GM12878 (cell line): Measurements from ENCODE around the gene EDEM2. TPM values are rescaled to one million over a fixed set of nuclear protein-coding genes. Genes with fewer than 3 reads are reported as not detected.

Experiments
- ATAC-seq: fragments of 200-7000 bp; cut with Tn5 transposase; 3 replicates; pipeline ENCODE4 v1.9.1; 2020; ENCODE audit warnings: mild to moderate bottlenecking, moderate library complexity
- BruUV-seq: library from RNA; stranded (reverse); fragments of 400-500 nt; replicated peaks from 2 replicates; lab custom pipeline; 2021; lab: Mats Ljungman, UMichigan
- CTCF ChIA-PET: fragments of 300-600 bp; sonication (Branson Sonifier 250); formaldehyde crosslinking; extraction: SDS; loops from one replicate; lab custom pipeline; 2021; ENCODE audit warnings: inconsistent platforms; lab: Yijun Ruan, JAX
- POLR2A ChIA-PET: fragments of 350-600 bp; formaldehyde crosslinking; extraction: SDS; loops from one replicate; lab custom pipeline; 2021; ENCODE audit warnings: inconsistent platforms; lab: Charles Lee
- RAD21 ChIA-PET: fragments of 300-600 bp; sonication (Branson Sonifier 250); formaldehyde crosslinking; loops from one replicate; lab custom pipeline; 2023; ENCODE audit warnings: antibody characterized with exemption; ENCODE audit not compliant: unreplicated experiment; lab: Charles Lee
- SMC1A ChIA-PET: fragments of 300-600 bp; sonication (Branson Sonifier 250); formaldehyde crosslinking; loops from one replicate; lab custom pipeline; 2023; ENCODE audit not compliant: unreplicated experiment, uncharacterized antibody; lab: Charles Lee
- DNase-seq: peaks from one replicate; pipeline ENCODE4 v3.0.0-alpha.2; 2011; ENCODE audit warnings: low read depth, low spot score
- FAIRE-seq: peaks from 3 replicates; lab custom pipeline; 2011; peaks lifted over from hg19 to GRCh38; lab: Jason Lieb, UNC
- H2AFZ ChIP-seq: 2 replicates; pipeline ENCODE4 v1.6.0; 2011; ENCODE audit warnings: low read depth, low read length, control low read depth; ENCODE audit not compliant: control insufficient read depth
- H3K27ac ChIP-seq: 2 replicates; pipeline ENCODE4 v1.5.1; 2011; ENCODE audit warnings: control low read depth; ENCODE audit not compliant: control insufficient read depth, insufficient read depth
- H3K27me3 ChIP-seq, 2 experiments: replicated peaks in 1 of 2; 2 replicates each; pipeline versions ENCODE4 v1.6.0 to v1.6.1; 2011; ENCODE audit warnings: low read length in 1 of 2; ENCODE audit not compliant: control insufficient read depth in 2 of 2, insufficient read depth in 2 of 2
- H3K36me3 ChIP-seq, 2 experiments: 2 replicates each; pipeline ENCODE4 v1.5.1; 2011; ENCODE audit warnings: low read length in 1 of 2; ENCODE audit not compliant: control insufficient read depth in 2 of 2, insufficient read depth in 2 of 2
- H3K4me1 ChIP-seq: 2 replicates; pipeline ENCODE4 v1.6.1; 2011; ENCODE audit warnings: mild to moderate bottlenecking, low read length, moderate library complexity, mixed read lengths; ENCODE audit not compliant: control insufficient read depth, insufficient read depth
- H3K4me2 ChIP-seq: 2 replicates; pipeline ENCODE4 v1.6.0; 2011; ENCODE audit warnings: control low read depth; ENCODE audit not compliant: control insufficient read depth, insufficient read depth
- H3K4me3 ChIP-seq: fragments of 200-600 bp; sonication (generic); 2 replicates; pipeline ENCODE4 v1.5.1; 2016
- H3K79me2 ChIP-seq: 2 replicates; pipeline ENCODE4 v1.6.0; 2011; ENCODE audit warnings: low read length; ENCODE audit not compliant: control insufficient read depth, insufficient read depth
- H3K9ac ChIP-seq: 2 replicates; pipeline ENCODE4 v1.8.0; 2011; ENCODE audit warnings: low read length, control low read depth, mixed read lengths; ENCODE audit not compliant: control insufficient read depth, insufficient read depth
- H3K9me3 ChIP-seq: replicated peaks from 3 replicates; pipeline ENCODE4 v1.5.1; 2011; ENCODE audit warnings: mild to moderate bottlenecking, low read length; ENCODE audit not compliant: control insufficient read depth, insufficient read depth
- H4K20me1 ChIP-seq: 2 replicates; pipeline ENCODE4 v1.6.0; 2011; ENCODE audit not compliant: control insufficient read depth, insufficient read depth
- ASH2L ChIP-seq: fragments of 300-600, 200-600 bp; sonication (generic); IDR thresholded peaks from 2 replicates; pipeline ENCODE4 v1.6.1; 2017; ENCODE audit warnings: low read depth, mild to moderate bottlenecking, borderline replicate concordance
- EP300 ChIP-seq, 2 experiments: fragments of 150-350 bp in 1 of 2; IDR thresholded peaks; 2 replicates each; pipeline ENCODE4 v1.6.1; 2011 to 2012; ENCODE audit warnings: low read depth in 2 of 2, low read length in 2 of 2, borderline replicate concordance in 1 of 2, improper control_type of control experiment in 1 of 2, inconsistent platforms in 1 of 2; ENCODE audit not compliant: control insufficient read depth in 1 of 2
- ESRRA ChIP-seq: IDR thresholded peaks from 2 replicates; pipeline ENCODE4 v1.6.1; 2012; ENCODE audit warnings: mild to moderate bottlenecking, low read length, improper control_type of control experiment
- NBN ChIP-seq: fragments of 450-650 bp; IDR thresholded peaks from 2 replicates; pipeline ENCODE4 v1.6.1; 2016
- NFYA ChIP-seq: IDR thresholded peaks from 2 replicates; pipeline ENCODE4 v1.6.1; 2011; ENCODE audit warnings: low read depth, mild to moderate bottlenecking, low read length, improper control_type of control experiment, borderline replicate concordance
- NR2C2 ChIP-seq: IDR thresholded peaks from 2 replicates; pipeline ENCODE4 v1.6.1; 2011; ENCODE audit warnings: borderline replicate concordance, low read depth; ENCODE audit not compliant: control insufficient read depth, insufficient read length
- NRF1 ChIP-seq: conservative IDR thresholded peaks from 2 replicates; pipeline ENCODE4 v1.6.1; 2011; ENCODE audit warnings: mild to moderate bottlenecking, low read depth, low read length, improper control_type of control experiment
- POU2F2 ChIP-seq: IDR thresholded peaks from 3 replicates; pipeline ENCODE4 v1.6.1; 2011; ENCODE audit warnings: low read depth, mild to moderate bottlenecking, low read length, borderline replicate concordance
- RUNX3 ChIP-seq: IDR thresholded peaks from 2 replicates; pipeline ENCODE4 v1.6.1; 2012; ENCODE audit warnings: low read length, inconsistent platforms
- SRF ChIP-seq, 2 experiments: IDR thresholded peaks; 2 replicates each; pipeline ENCODE4 v1.6.1; 2011; ENCODE audit warnings: low read depth in 2 of 2, low read length in 2 of 2, mild to moderate bottlenecking in 1 of 2, moderate library complexity in 1 of 2
- STAT3 ChIP-seq: IDR thresholded peaks from 2 replicates; pipeline ENCODE4 v1.6.1; 2011; ENCODE audit warnings: low read depth, low read length, improper control_type of control experiment
- ZSCAN29 ChIP-seq: fragments of 450-650 bp; IDR thresholded peaks from 2 replicates; pipeline ENCODE4 v1.6.1; 2017; ENCODE audit warnings: mild to moderate bottlenecking, moderate library complexity
- ZZZ3 ChIP-seq: IDR thresholded peaks from 2 replicates; pipeline ENCODE4 v1.6.1; 2011; ENCODE audit warnings: low read depth; ENCODE audit not compliant: control insufficient read depth, insufficient read length
- WGBS: methylation state at CpG from one replicate; pipeline ENCODE4 v1.1.6; 2016; ENCODE audit warnings: low lambda C conversion rate; ENCODE audit not compliant: insufficient replicate concordance, insufficient coverage; ENCODE audit errors: missing lambda C conversion rate; 5-methylcytosine and 5-hydroxymethylcytosine counted together
- in situ Hi-C: fragments of 300-500 bp; cut with MboI; formaldehyde crosslinking; loops from 9 replicates; pipeline ENCODE4 v1.14.3; 2018; ENCODE audit warnings: mixed read lengths
- intact Hi-C: fragments of 100-400 bp; cut with micrococcal nuclease; formaldehyde crosslinking; loops from one replicate; pipeline ENCODE4 v1.14.2; 2022; ENCODE audit not compliant: unreplicated experiment
- polyA plus RNA-seq, 11 experiments: library from polyadenylated mRNA; depleted of rRNA in 4 of 11; unstranded in 6 of 11; stranded (reverse) in 5 of 11; fragments of >200 nt; fragmentation: Nextera tagmentation in 4 of 11; fragmentation: Illumina TruSeq in 1 of 11; extraction: Ambion mirVana in 4 of 11; extraction: Trizol in 1 of 11; gene quantifications; 1 replicate in 1 of 11; 2 replicates in 10 of 11; pipeline versions ENCODE4 v1.2.1 to v1.2.3, GENCODE V29; 2011 to 2016; ENCODE audit warnings: inconsistent platforms in 2 of 11, missing spikeins in 2 of 11, low read depth in 1 of 11
- total RNA-seq, 4 experiments: library from RNA; depleted of rRNA in 3 of 4; stranded (reverse); fragments of >200 nt in 3 of 4; fragmentation: Illumina TruSeq in 1 of 4; extraction: Trizol in 1 of 4; gene quantifications; 2 replicates each; pipeline versions ENCODE4 v1.2.1 to v1.2.3, GENCODE V29; 2013 to 2021
- TF ChIP-seq, protein P1 (sequence below): fragments of 450-650 bp; IDR thresholded peaks from 2 replicates; pipeline ENCODE4 v1.6.1; 2017; ENCODE audit warnings: antibody characterized with exemption, mild to moderate bottlenecking, moderate library complexity
- TF ChIP-seq, protein P2 (sequence below): fragments of 450-650 bp; IDR thresholded peaks from 2 replicates; pipeline ENCODE4 v1.6.1; 2017; ENCODE audit warnings: mild to moderate bottlenecking
- TF ChIP-seq, protein P3 (sequence below): IDR thresholded peaks from 2 replicates; pipeline ENCODE4 v1.6.1; 2011; ENCODE audit warnings: mild to moderate bottlenecking, low read depth, low read length, moderate library complexity; ENCODE audit not compliant: insufficient replicate concordance

The EDEM2 gene
- total and polyA plus RNA-seq, 10 of the 15 experiments (the other 5 are each of a cell fraction or from before 2014, with no cell fraction given): 9.9 to 24.8 (median 14.8) TPM

DNA sequence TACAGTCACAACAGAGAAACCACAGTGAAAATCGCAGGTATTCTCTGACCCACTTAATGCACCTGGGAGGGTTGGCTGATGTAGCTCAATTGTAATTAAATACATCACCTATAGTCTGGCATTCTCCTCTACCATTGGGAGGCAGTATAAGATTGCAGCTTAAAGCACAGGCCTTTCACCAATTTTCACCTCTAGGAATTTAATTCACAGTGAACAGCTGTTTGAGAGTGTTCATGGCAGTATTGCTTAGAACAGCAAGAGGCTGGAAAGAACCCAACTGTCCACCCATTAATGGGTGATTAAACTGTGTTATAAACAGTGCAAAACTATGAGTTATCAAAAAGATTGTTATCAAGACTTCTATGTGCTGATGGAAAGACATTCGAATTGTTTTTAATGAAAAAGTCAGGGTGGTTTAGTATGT is 2.0 kb downstream of the EDEM2 start (continued):
- TF ChIP-seq, protein P1, sequence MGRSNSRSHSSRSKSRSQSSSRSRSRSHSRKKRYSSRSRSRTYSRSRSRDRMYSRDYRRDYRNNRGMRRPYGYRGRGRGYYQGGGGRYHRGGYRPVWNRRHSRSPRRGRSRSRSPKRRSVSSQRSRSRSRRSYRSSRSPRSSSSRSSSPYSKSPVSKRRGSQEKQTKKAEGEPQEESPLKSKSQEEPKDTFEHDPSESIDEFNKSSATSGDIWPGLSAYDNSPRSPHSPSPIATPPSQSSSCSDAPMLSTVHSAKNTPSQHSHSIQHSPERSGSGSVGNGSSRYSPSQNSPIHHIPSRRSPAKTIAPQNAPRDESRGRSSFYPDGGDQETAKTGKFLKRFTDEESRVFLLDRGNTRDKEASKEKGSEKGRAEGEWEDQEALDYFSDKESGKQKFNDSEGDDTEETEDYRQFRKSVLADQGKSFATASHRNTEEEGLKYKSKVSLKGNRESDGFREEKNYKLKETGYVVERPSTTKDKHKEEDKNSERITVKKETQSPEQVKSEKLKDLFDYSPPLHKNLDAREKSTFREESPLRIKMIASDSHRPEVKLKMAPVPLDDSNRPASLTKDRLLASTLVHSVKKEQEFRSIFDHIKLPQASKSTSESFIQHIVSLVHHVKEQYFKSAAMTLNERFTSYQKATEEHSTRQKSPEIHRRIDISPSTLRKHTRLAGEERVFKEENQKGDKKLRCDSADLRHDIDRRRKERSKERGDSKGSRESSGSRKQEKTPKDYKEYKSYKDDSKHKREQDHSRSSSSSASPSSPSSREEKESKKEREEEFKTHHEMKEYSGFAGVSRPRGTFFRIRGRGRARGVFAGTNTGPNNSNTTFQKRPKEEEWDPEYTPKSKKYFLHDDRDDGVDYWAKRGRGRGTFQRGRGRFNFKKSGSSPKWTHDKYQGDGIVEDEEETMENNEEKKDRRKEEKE: no peak
- TF ChIP-seq NRF1: no peak
- TF ChIP-seq SRF (IDR thresholded peaks at IDR 0.05; ENCODE audit: low read depth in 2 of 2, low read length in 2 of 2): no peak
- TF ChIP-seq ZSCAN29: no peak
- TF ChIP-seq ASH2L: no peak
- TF ChIP-seq ESRRA: no peak
- no peak for TF ChIP-seq NFYA

DNA sequence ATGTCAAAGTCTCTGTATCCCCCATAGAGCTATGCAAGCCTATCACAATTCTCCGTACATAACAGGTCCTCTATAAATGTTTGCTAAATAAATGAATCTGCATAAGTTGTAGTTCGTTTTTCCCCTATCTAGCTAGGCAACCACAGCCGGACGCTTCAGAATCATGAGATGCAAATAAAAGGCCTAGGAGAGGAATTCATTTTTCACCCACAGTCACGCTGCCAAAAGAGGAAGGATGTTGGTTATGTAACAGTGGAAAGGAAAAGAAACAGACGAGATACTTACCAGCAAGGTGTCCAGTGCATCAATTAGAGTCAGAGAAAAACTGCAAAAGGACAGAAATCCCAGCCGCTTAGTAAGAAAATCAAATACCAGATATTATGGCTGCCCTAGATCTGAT is 2.4 kb downstream of the EDEM2 start:
- SMC1A ChIA-PET: interaction anchor here (0.7 to 2.2 kb wide), 21 partner anchors 22 to 313 kb away, joined by 3 to 18 read pairs (median 4); partner anchors contain the start of gene CEP250
- H4K20me1 ChIP-seq: no peaks in the 10 kb centered on the region
- ATAC-seq (no peak), FAIRE-seq (peak; percentile 66), DNase-seq (peak; percentile 36)
- POLR2A ChIA-PET: interaction anchor here (0.5 to 0.6 kb wide), 2 partner anchors 16 to 471 kb away, joined by 3 read pairs; partner anchors contain the start of gene SPAG4
- peaks cover 13% of the 10 kb centered on the region for H3K4me1 ChIP-seq
- TF ChIP-seq, protein P2, sequence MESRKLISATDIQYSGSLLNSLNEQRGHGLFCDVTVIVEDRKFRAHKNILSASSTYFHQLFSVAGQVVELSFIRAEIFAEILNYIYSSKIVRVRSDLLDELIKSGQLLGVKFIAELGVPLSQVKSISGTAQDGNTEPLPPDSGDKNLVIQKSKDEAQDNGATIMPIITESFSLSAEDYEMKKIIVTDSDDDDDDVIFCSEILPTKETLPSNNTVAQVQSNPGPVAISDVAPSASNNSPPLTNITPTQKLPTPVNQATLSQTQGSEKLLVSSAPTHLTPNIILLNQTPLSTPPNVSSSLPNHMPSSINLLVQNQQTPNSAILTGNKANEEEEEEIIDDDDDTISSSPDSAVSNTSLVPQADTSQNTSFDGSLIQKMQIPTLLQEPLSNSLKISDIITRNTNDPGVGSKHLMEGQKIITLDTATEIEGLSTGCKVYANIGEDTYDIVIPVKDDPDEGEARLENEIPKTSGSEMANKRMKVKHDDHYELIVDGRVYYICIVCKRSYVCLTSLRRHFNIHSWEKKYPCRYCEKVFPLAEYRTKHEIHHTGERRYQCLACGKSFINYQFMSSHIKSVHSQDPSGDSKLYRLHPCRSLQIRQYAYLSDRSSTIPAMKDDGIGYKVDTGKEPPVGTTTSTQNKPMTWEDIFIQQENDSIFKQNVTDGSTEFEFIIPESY: no peak
- TF ChIP-seq EP300 (IDR thresholded peaks at IDR 0.05; ENCODE audit: borderline replicate concordance in 1 of 2, control insufficient read depth in 1 of 2, low read depth in 2 of 2, low read length in 2 of 2): 0 out of 4 replicates have a peak, but pooled peaks of 1 of the 2 experiments have one; percentile 15
- TF ChIP-seq NR2C2: no peak
- TF ChIP-seq POU2F2: 0 out of 3 replicates have a peak, but pooled peaks have one; percentile 43
- TF ChIP-seq, protein P3, sequence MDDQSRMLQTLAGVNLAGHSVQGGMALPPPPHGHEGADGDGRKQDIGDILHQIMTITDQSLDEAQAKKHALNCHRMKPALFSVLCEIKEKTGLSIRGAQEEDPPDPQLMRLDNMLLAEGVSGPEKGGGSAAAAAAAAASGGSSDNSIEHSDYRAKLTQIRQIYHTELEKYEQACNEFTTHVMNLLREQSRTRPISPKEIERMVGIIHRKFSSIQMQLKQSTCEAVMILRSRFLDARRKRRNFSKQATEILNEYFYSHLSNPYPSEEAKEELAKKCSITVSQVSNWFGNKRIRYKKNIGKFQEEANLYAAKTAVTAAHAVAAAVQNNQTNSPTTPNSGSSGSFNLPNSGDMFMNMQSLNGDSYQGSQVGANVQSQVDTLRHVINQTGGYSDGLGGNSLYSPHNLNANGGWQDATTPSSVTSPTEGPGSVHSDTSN: no peak
- peak; percentile 1; the same call in 1 of the 2 replicates for TF ChIP-seq RUNX3
- TF ChIP-seq NBN: no peak
- no peak for TF ChIP-seq ZZZ3
- TF ChIP-seq STAT3: no peak
- H3K36me3 ChIP-seq: peaks cover 0 to 8% of the 10 kb centered on the region in 2 experiments; a peak in 1 of 4 replicates
- no peaks in the 10 kb centered on the region for H3K9me3 ChIP-seq
- BruUV-seq: no TSS peak
- in situ Hi-C loops: loop anchor here (5.0 to 10.0 kb wide), 2 partner anchors 123 to 300 kb away; no protein-coding TSS in a partner anchor
- CTCF ChIA-PET: interaction anchor here (0.5 to 5.7 kb wide), 51 partner anchors 10 to 739 kb away, joined by 3 to 98 read pairs (median 4); partner anchors contain the start of genes GDF5, GGT7, MMP24OS and TRPC4AP
- H3K27me3 ChIP-seq: no peaks in the 10 kb centered on the region
- intact Hi-C loops: loop anchor here (1.0 to 10.0 kb wide), 4 partner anchors 64 to 300 kb away; no protein-coding TSS in a partner anchor
- no peak overlapping the region for H2AFZ ChIP-seq
- peaks cover 11% of the 10 kb centered on the region for H3K79me2 ChIP-seq
- H3K9ac ChIP-seq: peak overlapping the region; percentile 16
- RAD21 ChIA-PET: interaction anchor here (0.5 to 3.3 kb wide), 28 partner anchors 17 to 474 kb away, joined by 3 to 18 read pairs (median 5); partner anchors contain the start of genes EIF6 and TRPC4AP
- peak overlapping the region; percentile 56 for H3K27ac ChIP-seq
- no peak overlapping the region; the same call in 1 of the 2 replicates for H3K4me3 ChIP-seq
- H3K4me2 ChIP-seq: peak overlapping the region; percentile 65
- 4% methylated on average over 7 of the region's 7 CpGs for WGBS
